Inflammatory macrophage (primary cell): ENCODE results near the gene KRT3.
"Not testable (repeated sequence)": the region's sequence is repeated elsewhere in the genome, so short reads cannot be mapped to it uniquely, and the experiment has no call there.

ENCODE experiments used
- DNase-seq, 2 donors: peaks; one replicate each; pipeline ENCODE4 v3.0.0-alpha.2; 2020 to 2022

Gene KRT3

DNA sequence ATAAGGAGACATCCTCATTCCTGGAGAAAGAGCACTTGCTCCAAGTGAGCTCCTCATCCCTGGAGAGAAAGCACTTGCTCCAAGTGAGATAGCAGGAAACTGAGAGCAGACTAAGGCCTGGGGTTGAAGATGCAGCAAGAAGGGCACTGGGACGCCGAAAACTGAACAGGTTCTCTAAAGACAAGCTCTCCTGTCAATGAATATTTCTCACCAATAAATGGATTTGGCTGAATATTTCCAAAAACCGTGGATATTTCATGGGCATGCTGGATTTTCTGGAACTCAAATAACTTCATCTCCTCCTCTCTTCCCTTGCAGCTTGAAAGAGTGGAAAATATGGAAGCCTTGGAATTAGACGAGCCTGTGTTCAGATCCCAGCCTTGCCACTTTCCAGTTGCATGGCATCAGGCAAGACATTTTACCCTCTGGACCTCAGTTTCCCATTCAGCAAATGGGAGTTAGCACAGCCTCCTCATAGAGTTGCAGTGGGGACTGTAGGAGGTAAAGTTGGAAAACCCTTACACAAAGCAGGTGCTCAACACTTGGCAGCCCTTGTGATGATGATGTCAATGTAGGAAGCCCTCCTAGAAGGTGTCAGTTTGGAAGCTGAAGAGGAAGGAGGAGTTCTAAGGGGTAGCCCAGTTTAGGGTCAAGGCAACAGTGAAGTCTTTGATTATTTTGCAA lies 14.4 kb downstream of the KRT3 start:
- DNase-seq, result no peak

DNA sequence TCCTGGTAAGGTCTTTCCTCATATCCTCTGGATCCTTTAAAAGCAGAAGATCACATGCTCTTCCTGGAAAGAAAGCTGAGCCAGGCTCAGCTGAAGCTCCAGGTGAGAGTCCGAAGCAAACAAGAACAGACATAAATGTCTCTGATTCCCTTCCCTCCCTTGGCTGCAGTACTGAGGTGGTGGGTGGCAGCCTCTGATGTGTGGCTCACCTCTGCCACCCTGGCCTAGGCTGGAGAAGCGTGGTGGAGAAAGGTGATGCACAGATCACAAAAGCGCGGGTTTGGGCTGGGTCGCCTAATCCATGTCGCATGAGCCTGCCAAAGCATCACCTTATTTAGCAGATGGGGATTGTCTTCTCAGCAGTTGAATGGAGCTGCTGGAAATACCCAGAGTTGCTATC lies 16.0 kb downstream of the KRT3 start:
- no peak for DNase-seq

DNA sequence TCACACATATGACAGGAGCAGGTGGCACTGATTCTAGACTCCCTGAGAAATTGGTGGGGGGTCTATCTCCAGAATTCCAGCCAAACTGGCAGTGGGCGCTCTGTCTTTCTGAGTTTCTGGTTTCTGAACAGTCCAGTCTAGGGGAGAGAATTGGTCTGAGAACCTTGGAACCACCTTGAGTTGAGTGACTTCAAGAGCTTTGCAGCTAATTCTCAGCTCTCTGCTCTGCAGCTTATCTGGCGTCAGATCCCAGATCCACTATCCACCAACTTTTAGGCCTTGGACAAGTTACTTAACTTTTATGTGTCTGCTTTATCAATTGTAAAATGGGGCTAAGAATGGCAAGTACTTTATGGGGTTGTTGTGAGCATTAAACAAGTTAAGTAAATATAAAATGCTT lies 17.1 kb downstream of the KRT3 start:
- no peak for DNase-seq

- no peak for DNase-seq
These were observed 18.4 kb downstream of the KRT3 start for GRCh38 chr12:52777566-52777965.

GRCh38 chr12:52776913-52777395 lies 19.0 kb downstream of the KRT3 start, which contains the start of gene KRT76:
Gene KRT76, minus strand, starts transcription at chr12:52777345. Its CDS starts 54 bp downstream, at chr12:52777291.
- DNase-seq, result no peak

DNA sequence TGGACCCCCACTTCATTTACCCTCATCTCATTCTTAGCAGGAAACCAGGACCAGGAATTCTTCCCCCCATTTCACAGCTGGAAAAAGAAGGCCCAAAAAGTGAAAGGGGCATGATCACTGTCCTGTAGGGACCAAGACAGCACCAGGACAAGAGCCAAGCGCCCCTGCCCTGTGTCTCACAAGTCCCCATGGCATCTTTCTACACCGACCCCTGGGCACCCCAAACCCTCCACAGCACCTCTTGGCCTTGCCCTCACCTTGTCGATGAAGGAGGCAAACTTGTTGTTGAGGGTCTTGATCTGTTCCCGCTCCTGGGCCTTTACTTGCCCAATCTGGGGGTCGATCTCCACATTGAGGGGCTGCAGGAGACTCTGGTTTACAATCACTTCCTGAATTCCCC lies 19.5 kb downstream of the KRT3 start:
- no peak for DNase-seq

GRCh38 chr12:52774629-52775250 lies 21.2 kb downstream of the KRT3 start:
- DNase-seq, result no peak

- DNase-seq, result peak; percentile 62 to 77
These were observed 23.1 kb downstream of the KRT3 start for GRCh38 chr12:52772772-52773171.

DNA sequence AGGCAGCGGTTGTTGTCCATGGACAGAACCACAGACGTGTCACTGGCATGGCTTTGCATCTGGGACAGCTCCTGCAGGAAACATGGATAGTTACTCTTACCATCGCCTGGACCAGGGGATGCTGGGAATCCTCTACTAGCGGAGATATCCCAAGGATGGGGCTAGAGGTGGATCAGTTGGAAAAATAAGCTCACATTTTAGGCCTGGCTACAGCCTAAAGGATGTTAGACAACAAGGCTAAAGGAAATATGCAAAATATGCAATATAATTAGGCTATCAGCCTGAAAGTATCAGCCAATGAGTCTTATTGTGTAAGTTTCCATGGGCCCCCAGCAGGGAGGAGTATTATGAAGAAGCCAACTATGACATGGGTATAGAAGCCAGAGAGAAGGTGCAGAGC lies 23.7 kb downstream of the KRT3 start:
- DNase-seq, result no peak

- no peak for DNase-seq
These were observed 24.4 kb downstream of the KRT3 start for GRCh38 chr12:52771505-52771904.

GRCh38 chr12:52771088-52771487 lies 24.8 kb downstream of the KRT3 start:
- DNase-seq, result no peak

GRCh38 chr12:52769946-52770345 lies 26.0 kb downstream of the KRT3 start:
- DNase-seq, result no peak

DNA sequence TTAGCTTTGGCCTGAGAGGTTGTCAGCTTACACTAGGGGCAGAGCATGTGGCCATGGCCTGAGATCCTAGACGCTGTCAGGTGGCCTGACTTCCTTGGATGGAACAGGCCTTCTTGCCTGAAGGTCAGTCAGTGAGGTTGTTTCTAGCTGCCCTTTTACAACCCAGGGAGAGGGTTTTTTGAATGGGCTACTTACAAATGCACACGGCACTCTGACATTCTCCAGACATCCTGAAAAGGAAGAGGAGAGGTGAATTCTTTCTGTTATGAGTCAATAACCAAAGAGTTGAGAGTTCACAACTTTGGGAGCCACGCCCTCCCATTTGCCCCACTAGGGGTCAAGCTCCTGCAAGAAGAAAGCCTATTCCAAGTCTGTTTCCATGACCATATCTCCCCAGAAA lies 26.6 kb downstream of the KRT3 start:
- DNase-seq, result no peak

- no peak for DNase-seq
These were observed 27.3 kb downstream of the KRT3 start for GRCh38 chr12:52768479-52769200.

DNA sequence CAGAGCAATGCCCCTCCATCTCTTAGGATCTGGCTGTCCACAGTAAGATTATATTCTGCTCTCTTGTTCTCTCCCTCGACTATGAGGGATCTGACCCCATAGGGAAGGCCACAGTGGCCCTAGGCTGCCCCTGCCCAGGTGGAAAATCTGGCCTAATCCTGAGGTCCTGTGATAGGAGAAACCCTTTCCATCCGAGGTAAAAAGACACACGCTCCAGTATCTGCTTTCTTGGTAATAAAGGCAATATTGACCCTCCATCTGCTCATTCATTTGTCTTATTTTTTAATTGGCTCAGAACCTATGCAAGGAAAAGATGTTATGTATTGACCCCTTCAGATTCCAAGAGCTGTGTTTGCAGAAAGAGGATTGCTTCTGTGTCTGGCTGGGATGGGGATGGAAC lies 28.5 kb downstream of the KRT3 start:
- no peak for DNase-seq

DNA sequence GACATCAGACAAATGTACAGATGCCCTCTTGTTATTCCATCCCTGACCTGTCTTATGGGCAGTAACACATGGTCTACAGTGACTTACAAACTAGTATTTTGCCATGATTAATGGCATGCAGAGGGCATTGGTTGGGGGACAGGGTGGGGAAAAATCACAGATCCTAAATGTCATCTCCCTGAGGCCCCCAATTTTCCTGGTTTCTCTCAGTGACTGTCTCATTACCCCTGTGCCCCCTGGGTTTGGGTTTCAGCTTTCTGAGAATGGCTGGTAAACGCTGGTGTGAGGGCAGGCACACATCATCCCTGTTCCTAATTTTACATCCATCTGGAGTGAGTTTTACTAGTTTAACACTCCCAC lies 28.9 kb downstream of the KRT3 start:
- no peak for DNase-seq

DNA sequence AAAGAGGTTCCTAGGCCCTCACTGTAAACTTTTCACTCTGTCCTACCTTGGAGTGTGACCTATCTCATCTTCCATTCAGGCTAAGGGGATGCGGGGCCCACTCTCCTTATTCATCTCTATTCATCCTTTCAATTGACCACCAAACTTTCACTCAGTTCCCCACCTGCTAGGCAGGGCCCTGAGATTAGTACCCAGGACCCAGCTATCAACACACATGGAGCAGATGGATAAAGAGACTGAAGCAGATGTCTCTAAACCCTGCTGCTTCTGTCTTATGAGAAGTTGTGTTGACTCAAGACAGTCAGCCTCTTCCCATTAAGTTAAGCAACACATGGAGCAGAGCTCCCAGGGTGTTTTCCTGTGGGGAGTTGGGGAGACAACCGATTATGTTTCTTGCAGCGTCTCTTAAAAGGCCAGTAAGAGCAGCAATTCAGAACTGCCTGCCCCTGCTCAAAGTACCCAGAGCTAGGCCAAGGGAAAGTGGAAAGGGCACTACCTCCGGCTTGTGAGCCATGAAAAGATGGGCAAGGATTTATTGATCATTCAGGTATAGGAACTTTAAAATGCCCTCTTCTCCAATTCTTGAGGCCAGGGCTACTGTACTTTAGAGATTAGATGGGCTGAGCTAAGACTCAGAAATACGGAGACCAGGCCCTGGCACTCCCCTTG lies 29.4 kb downstream of the KRT3 start:
- no peak for DNase-seq

DNA sequence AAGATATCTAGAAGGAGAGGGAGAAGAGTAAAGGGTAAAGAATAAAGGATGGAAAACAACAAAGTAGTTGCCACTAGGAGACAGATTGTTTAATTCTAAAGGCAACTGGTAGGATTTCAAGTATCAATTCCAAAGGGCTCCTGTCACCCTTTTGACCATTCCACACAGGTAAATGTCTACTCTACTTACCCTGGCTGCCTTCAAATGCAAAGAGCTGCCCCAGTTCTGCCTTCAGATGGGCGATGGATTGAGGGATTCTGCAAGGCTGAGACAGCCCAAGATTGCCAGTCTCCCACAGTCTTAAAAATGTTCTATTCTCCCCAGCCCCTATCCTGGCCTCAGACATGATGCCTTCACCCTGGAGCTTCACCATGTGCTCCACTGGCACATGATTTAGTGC lies 30.2 kb downstream of the KRT3 start:
- DNase-seq, result no peak

DNA sequence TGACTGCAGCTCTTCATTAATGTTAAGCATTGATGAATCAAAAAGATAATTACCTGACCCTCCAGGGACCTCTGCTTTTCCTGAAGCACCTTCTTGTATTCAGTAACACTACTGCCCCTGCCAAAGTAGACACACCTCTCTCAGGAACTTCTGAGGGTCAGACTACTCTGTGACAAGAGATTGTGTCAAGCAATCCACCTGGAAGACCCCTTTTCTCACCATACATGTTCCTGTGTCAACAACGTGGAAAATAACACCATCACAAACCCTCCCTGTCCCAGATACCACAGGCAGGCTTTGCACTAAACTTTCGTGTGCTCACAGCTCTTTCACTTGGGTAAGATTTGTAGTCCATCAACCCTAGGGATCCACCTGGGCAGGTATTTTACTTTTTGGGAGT lies 31.9 kb downstream of the KRT3 start:
- no peak for DNase-seq

DNA sequence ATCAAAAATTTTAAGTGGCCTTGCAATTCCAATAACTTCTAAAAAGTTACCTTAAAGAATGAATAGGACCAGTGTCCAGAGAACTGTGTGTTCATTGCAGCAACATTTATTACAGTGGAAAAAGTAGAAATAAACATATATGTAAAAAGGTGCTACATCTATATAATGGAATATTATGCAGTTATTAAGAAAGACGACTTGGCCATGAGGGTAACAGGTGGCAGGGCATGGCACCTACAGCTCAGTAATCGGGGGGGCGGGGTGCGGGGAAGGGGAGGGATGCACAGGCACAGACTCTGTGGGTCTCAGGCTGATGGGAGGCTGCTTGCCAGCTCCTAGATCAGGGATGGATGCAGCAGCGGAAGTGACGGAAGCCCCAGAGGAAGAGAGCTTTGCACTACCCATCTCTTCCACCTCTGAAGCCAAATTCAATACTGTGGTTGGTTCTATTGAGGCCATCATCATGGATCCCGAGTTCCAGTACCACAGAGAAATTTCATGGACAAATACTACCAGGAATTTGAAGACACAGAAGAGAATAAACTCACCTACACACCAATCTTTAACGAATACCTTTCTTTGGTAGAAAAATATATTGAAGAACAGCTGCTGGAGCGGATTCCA lies 32.8 kb downstream of the KRT3 start:
- no peak for DNase-seq

GRCh38 chr12:52761802-52762201 lies 34.1 kb downstream of the KRT3 start:
- no peak for DNase-seq

GRCh38 chr12:52761218-52761617 lies 34.7 kb downstream of the KRT3 start:
- DNase-seq, result not testable (repeated sequence)

- DNase-seq, result no peak
These were observed 35.3 kb downstream of the KRT3 start for GRCh38 chr12:52760623-52761022.
